ENCODE results near the gene LPP. TPM values are rescaled to one million over a fixed set of nuclear protein-coding genes. Genes with fewer than 3 reads are reported as not detected.
A peak's percentile ranks its signal among the peaks of the same experiment; 100 is the strongest.

LPP gene
- polyA plus RNA-seq, 1 donor (not counting 4 experiments of a cell fraction or from before 2014, with no cell fraction given): 16.0 TPM

DNA sequence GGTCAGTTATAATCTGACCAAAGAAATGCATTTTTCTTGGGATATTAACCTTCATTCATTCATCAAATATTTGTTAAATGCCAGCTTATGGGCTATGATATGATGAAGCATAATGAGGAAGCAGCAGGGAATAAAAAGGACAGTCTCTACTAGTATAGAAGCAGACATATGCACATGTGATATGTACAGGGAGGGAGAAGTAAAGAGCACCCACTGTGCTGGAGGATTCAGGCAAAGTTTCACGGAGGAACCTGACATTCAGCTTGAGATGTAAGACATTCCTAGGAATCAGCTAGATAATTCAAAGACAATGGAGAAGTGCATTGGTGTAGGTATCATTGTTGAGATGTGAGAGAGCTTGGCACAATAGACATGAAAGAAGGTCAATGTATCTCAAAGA is 450.7 kb downstream of the LPP start:
- Histone ChIP-seq H3K9me3 (ENCODE audit: control insufficient read depth, low read depth, low read length) (peaks cover 3% of the 10 kb centered on the region), H3K27ac (ENCODE audit: control insufficient read depth, insufficient read depth, low read length) (no peak overlapping the region), H3K4me2 (ENCODE audit: control insufficient read depth, extremely low read depth, insufficient read depth, low read depth, low read length) (no peak overlapping the region), H3K9me1 (ENCODE audit: control insufficient read depth, extremely low read depth, insufficient read depth, low read length) (no peaks in the 10 kb centered on the region), H3K36me3 (ENCODE audit: control insufficient read depth in 2 of 2, extremely low read depth in 1 of 2, insufficient read depth in 2 of 2, low read length in 2 of 2) (peaks cover 0 to 7% of the 10 kb centered on the region in 2 experiments), H3K4me1 (ENCODE audit: control insufficient read depth, extremely low read depth, insufficient read depth, low read length) (no peaks in the 10 kb centered on the region), H3K9ac (ENCODE audit: control insufficient read depth, extremely low read depth, insufficient read depth, low read length) (no peak overlapping the region), H2AFZ (ENCODE audit: control insufficient read depth, low read length) (no peak overlapping the region), H4K20me1 (ENCODE audit: control insufficient read depth, extremely low read depth, insufficient read depth, low read length) (no peaks in the 10 kb centered on the region), H3K79me2 (ENCODE audit: control insufficient read depth, insufficient read depth, low read length) (no peaks in the 10 kb centered on the region), H3K27me3 (ENCODE audit: control insufficient read depth, extremely low read depth, insufficient read depth, low read length) (no peaks in the 10 kb centered on the region), H3K4me3 (ENCODE audit: control insufficient read depth in 2 of 3, extremely low read depth in 1 of 3, insufficient read depth in 2 of 3, low read depth in 1 of 3, low read length in 3 of 3) (no peak overlapping the region)
- FAIRE-seq: peak; percentile 20
- dilution Hi-C loops (cut with MboI; ENCODE audit: extremely low pct_ligation_motif_present, low sequenced_read_pairs): no loop called here
- TF ChIP-seq, protein P1, sequence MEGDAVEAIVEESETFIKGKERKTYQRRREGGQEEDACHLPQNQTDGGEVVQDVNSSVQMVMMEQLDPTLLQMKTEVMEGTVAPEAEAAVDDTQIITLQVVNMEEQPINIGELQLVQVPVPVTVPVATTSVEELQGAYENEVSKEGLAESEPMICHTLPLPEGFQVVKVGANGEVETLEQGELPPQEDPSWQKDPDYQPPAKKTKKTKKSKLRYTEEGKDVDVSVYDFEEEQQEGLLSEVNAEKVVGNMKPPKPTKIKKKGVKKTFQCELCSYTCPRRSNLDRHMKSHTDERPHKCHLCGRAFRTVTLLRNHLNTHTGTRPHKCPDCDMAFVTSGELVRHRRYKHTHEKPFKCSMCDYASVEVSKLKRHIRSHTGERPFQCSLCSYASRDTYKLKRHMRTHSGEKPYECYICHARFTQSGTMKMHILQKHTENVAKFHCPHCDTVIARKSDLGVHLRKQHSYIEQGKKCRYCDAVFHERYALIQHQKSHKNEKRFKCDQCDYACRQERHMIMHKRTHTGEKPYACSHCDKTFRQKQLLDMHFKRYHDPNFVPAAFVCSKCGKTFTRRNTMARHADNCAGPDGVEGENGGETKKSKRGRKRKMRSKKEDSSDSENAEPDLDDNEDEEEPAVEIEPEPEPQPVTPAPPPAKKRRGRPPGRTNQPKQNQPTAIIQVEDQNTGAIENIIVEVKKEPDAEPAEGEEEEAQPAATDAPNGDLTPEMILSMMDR (optimal IDR thresholded peaks at IDR 0.05 in 1 of 3, IDR thresholded peaks at IDR 0.05 in 1 of 3, conservative IDR thresholded peaks at IDR 0.05 in 1 of 3; ENCODE audit: extremely low read depth in 1 of 3, insufficient read depth in 2 of 3, low read length in 3 of 3): no peak
- TF ChIP-seq EZH2 (IDR thresholded peaks at IDR 0.05; ENCODE audit: low read length): no peak
- DNase-seq (ENCODE audit: low read depth, low spot score): no peak

DNA sequence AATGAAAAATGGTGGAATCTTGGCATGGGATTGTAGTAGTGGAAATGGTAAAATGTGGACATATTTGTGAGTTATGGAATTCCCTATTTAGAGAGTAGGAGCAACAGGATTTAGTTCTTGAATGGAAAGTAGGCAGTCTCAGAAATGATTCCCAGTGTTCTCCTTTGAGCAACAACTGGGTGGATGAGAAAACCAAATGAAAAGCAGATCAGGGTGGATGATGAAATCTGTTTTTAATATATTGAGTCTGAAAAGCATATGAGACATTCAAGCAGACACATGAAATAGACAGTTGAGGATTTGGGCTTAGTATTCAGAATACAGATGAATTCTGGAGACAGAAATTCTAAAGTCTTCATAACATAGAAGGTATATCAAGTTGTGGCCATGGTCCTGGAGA is 451.3 kb downstream of the LPP start:
- Histone ChIP-seq H3K27ac (ENCODE audit: control insufficient read depth, insufficient read depth, low read length) (no peak overlapping the region), H3K4me2 (ENCODE audit: control insufficient read depth, extremely low read depth, insufficient read depth, low read depth, low read length) (no peak overlapping the region), H3K79me2 (ENCODE audit: control insufficient read depth, insufficient read depth, low read length) (no peaks in the 10 kb centered on the region), H4K20me1 (ENCODE audit: control insufficient read depth, extremely low read depth, insufficient read depth, low read length) (no peaks in the 10 kb centered on the region), H3K4me1 (ENCODE audit: control insufficient read depth, extremely low read depth, insufficient read depth, low read length) (no peaks in the 10 kb centered on the region), H3K4me3 (ENCODE audit: control insufficient read depth in 2 of 3, extremely low read depth in 1 of 3, insufficient read depth in 2 of 3, low read depth in 1 of 3, low read length in 3 of 3) (no peak overlapping the region), H3K36me3 (ENCODE audit: control insufficient read depth in 2 of 2, extremely low read depth in 1 of 2, insufficient read depth in 2 of 2, low read length in 2 of 2) (peaks cover 0 to 11% of the 10 kb centered on the region in 2 experiments), H3K9me1 (ENCODE audit: control insufficient read depth, extremely low read depth, insufficient read depth, low read length) (no peaks in the 10 kb centered on the region), H3K27me3 (ENCODE audit: control insufficient read depth, extremely low read depth, insufficient read depth, low read length) (no peaks in the 10 kb centered on the region), H3K9me3 (ENCODE audit: control insufficient read depth, low read depth, low read length) (peaks cover 3% of the 10 kb centered on the region), H2AFZ (ENCODE audit: control insufficient read depth, low read length) (no peak overlapping the region), H3K9ac (ENCODE audit: control insufficient read depth, extremely low read depth, insufficient read depth, low read length) (no peak overlapping the region)
- DNase-seq (ENCODE audit: low read depth, low spot score): no peak
- FAIRE-seq: no peak
- dilution Hi-C loops (cut with MboI; ENCODE audit: extremely low pct_ligation_motif_present, low sequenced_read_pairs): no loop called here
- no peak for TF ChIP-seq EZH2 (IDR thresholded peaks at IDR 0.05; ENCODE audit: low read length)
- TF ChIP-seq, protein P1 (optimal IDR thresholded peaks at IDR 0.05 in 1 of 3, IDR thresholded peaks at IDR 0.05 in 1 of 3, conservative IDR thresholded peaks at IDR 0.05 in 1 of 3; ENCODE audit: extremely low read depth in 1 of 3, insufficient read depth in 2 of 3, low read length in 3 of 3): no peak

Measured in keratinocyte (primary cell).